Measurements from ENCODE around the gene G3BP2.
A peak's percentile ranks its signal among the peaks of the same experiment; 100 is the strongest.
"Not testable (repeated sequence)": the region's sequence is repeated elsewhere in the genome, so short reads cannot be mapped to it uniquely, and the experiment has no call there.

G3BP2 gene

GRCh38 chr4:75683482-75684155 lies 10.4 kb upstream of the G3BP2 start:
- DNase-seq (ENCODE audit: low spot score): no peak

- DNase-seq (ENCODE audit: low spot score): no peak
Observed at GRCh38 chr4:75679876-75680575, 6.8 kb upstream of the G3BP2 start.

- DNase-seq (ENCODE audit: low spot score): no peak
Observed at GRCh38 chr4:75678965-75679364, 5.8 kb upstream of the G3BP2 start.

GRCh38 chr4:75678473-75678872 lies 5.3 kb upstream of the G3BP2 start:
- DNase-seq (ENCODE audit: low spot score): no peak

- no peak for DNase-seq (ENCODE audit: low spot score)
Observed at GRCh38 chr4:75675004-75675531, 1.9 kb upstream of the G3BP2 start.

- DNase-seq (ENCODE audit: low spot score): peak; percentile 32
Observed at GRCh38 chr4:75673959-75674328, 733 bp upstream of the G3BP2 start.

GRCh38 chr4:75672461-75673026 lies 667 bp downstream of the G3BP2 start:
- peak; percentile 63 for DNase-seq (ENCODE audit: low spot score)

GRCh38 chr4:75671802-75672421 lies 1.3 kb downstream of the G3BP2 start:
- DNase-seq (ENCODE audit: low spot score): peak; percentile 26

GRCh38 chr4:75668596-75668995 lies 4.6 kb downstream of the G3BP2 start:
- DNase-seq (ENCODE audit: low spot score): no peak

- not testable (repeated sequence) for DNase-seq (ENCODE audit: low spot score)
Observed at GRCh38 chr4:75667636-75668035, 5.6 kb downstream of the G3BP2 start.

GRCh38 chr4:75666299-75666698 lies 6.9 kb downstream of the G3BP2 start:
- DNase-seq (ENCODE audit: low spot score): no peak

- not testable (repeated sequence) for DNase-seq (ENCODE audit: low spot score)
Observed at GRCh38 chr4:75664604-75665003, 8.6 kb downstream of the G3BP2 start.

GRCh38 chr4:75662626-75663025 lies 10.6 kb downstream of the G3BP2 start:
- DNase-seq (ENCODE audit: low spot score): no peak

GRCh38 chr4:75660491-75660890 lies 12.7 kb downstream of the G3BP2 start:
- no peak for DNase-seq (ENCODE audit: low spot score)

- DNase-seq (ENCODE audit: low spot score): no peak
Observed at GRCh38 chr4:75659512-75660031, 13.6 kb downstream of the G3BP2 start.

GRCh38 chr4:75658876-75659275 lies 14.3 kb downstream of the G3BP2 start:
- no peak for DNase-seq (ENCODE audit: low spot score)

- no peak for DNase-seq (ENCODE audit: low spot score)
Observed at GRCh38 chr4:75655562-75655961, 17.6 kb downstream of the G3BP2 start.

GRCh38 chr4:75654905-75655304 lies 18.3 kb downstream of the G3BP2 start:
- DNase-seq (ENCODE audit: low spot score): no peak

- no peak for DNase-seq (ENCODE audit: low spot score)
Observed at GRCh38 chr4:75653845-75654503, 19.2 kb downstream of the G3BP2 start.

- no peak for DNase-seq (ENCODE audit: low spot score)
Observed at GRCh38 chr4:75644095-75644494, 29.1 kb downstream of the G3BP2 start.

GRCh38 chr4:75643651-75644050 lies 29.6 kb downstream of the G3BP2 start:
- no peak for DNase-seq (ENCODE audit: low spot score)

- no peak for DNase-seq (ENCODE audit: low spot score)
Observed at GRCh38 chr4:75639124-75639695, 34.0 kb downstream of the G3BP2 start.
